HG03039 (cell line): Measurements from ENCODE around the gene ESPNL.

Experiments used
- ATAC-seq: cut with Tn5 transposase; IDR thresholded peaks from one replicate; pipeline ENCODE4 v1.9.1; 2021; ENCODE audit warnings: mild to moderate bottlenecking, moderate library complexity; ENCODE audit not compliant: unreplicated experiment

The ESPNL gene

DNA sequence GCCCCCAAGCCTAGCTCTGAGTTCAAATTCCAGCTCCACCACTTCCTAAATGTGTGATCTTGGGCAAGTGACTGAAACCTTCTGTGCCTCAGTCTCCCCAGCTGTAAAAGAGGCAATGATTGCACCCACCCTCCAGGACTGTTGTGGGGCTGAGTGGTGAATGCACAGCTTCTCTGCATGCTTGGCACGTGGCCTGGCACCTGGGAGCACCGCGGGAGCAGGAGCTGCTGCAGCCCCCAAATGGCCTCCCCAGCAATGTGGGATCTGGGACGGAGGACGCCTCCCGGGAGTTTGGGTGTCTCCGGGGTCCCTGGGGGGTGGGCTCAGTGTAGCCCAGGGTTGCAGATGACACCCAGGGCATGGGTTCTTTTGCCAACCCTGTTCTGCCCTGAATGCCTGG, 39.9 kb downstream of the ESPNL start:
- ATAC-seq = no peak

- no peak for ATAC-seq
Measured at GRCh38 chr2:238140721-238141540, 40.8 kb downstream of the ESPNL start.

GRCh38 chr2:238141541-238142318, 41.6 kb downstream of the ESPNL start:
- no peak for ATAC-seq

DNA sequence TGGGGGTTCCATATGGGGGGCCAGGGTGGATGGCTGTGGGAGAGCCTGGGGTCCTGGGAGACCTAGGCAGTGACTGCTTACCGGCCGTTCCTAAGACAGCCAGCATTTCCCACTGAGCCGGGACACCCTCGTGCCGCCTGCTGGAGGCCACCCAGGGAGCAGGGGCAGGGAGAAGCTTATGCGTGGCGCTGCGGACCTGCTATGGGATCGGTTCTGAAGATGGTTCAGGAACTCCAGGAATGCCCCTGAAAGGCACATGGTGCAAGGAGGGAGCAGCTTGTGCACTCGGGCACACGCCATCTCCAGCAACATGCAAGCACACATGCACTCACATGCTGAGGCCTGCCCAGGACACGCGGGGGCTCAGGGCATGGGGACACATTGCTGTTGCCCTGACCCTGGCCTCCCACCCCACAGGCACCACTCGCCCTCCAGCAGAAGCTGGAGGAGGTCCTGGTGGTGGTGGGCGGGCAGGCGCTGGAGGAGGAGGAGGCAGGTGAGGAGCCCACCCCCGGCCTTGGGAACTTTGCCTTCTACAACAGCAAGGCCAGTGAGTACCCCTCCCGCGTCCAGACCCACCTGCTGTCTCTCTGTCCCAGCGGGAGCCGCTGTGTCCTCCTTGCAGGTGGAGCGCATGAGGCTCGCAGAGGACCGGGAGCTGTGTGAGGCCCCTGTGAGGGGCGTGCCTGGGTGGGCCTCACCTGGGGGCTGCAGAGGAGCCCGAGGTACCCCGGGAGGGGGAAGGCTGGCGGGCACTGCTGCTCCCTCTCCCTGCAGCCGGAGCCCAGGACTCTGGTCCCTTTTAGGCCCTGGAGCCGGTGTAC, 42.5 kb downstream of the ESPNL start:
- ATAC-seq = no peak

- no peak for ATAC-seq
Measured at GRCh38 chr2:238143239-238143951, 43.3 kb downstream of the ESPNL start.

DNA sequence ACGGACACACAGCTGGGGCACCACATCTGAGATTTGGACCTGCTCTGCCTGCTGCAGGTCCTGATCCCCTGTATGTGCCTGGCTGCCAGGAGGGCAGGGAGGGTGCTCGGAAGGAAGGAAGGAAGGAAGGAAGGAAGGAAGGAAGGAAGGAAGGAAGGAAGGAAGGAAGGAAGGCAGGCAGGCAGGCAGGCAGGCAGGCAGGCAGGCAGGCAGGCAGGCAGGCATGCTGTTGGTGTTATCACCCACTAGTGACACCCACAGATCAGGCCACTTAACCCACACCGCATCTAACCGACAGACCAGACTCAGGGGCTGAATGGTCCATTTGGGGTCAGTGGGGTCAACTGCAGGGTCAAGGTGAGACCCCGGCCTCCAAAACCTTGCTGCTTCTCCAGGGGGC, 44.1 kb downstream of the ESPNL start:
- ATAC-seq = no peak

- ATAC-seq = no peak
Measured at GRCh38 chr2:238145046-238145445, 44.9 kb downstream of the ESPNL start.

GRCh38 chr2:238145851-238146250, 45.7 kb downstream of the ESPNL start:
- ATAC-seq = no peak

DNA sequence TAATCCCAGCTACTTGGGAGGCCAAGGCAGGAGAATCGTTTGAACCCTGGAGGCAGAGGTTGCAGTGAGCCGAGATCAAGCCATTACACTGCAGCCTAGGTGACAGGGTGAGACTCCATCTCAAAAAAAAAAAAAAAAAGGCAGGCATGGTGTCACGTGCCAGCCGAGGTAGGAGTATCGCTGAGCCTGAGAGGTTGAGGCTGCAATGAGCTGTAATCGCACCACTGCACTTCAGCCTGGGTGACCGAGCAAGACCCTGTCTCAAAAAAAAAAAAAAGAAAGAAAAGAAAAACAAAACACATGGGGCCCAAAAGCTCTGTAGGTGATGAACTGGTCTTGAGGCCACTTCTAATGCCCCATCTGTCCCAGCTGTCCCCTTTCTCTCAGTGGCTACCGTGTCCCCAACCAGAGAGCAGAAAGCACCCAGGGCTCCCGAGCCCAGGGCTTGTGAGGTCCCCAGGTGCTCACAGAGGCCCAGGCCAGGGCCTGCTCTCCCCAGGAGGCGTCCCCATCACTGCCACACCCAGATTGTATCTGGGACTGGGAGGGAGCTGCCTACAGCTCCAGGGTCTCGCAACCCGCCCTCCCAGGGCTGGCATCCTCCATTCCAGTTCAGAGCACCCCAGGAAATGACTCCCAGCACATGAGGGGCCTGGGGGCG, 46.9 kb downstream of the ESPNL start:
- no peak for ATAC-seq

GRCh38 chr2:238148981-238149380, 48.8 kb downstream of the ESPNL start:
- no peak for ATAC-seq

DNA sequence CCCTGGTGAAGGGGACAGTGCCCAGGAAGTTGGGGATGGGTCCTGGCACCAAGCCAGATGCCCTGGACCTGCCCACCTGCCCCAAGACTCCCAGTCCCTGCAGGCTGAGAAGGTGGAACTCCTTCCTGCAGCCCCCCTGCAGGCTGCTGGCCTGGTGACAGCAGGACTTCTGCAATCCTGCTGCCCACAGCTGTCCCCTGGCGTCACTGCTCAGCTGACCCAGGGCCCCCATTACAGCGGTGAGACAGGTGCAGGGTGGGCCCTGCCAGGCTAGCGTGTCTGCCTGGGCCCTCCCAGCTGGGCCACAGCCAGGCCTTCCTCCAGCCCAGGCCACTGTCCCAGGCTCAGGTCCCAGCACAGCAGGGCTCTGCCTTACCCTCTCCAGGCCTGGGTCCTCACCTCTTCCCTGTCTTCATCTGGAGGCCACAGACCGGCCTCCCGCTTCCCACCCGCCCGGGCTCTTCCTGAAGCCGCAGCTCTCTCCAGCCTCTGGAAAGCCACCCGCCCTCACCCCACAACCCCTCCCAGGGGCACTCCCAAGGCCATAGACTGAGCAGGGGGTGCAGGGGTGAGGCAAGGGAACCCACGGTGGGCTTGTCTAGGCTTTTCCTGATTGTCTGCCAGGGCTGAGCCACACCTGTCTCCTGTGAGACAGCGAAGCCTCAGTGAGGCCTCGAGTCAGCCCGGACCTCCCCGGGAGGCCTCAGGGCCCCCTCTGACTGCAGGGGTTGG, 49.9 kb downstream of the ESPNL start:
- ATAC-seq = no peak

DNA sequence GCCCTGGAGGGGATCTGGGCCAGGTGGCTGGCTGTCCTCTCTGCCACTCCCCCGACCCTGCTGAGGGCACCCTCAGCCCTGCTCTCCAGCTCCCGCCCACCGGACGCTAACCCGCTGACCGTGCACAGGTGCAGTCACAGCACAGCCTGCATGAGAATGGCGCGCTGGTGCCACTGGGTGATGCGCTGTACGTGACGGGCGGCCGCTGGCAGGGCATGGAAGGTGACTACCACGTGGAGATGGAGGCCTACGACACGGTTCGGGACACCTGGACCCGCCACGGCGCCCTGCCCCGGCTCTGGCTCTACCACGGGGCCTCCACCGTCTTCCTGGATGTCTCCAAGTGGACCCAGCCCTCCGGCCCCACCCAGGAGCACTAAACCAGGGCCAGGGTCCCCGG, 50.5 kb downstream of the ESPNL start:
- no peak for ATAC-seq

GRCh38 chr2:238151205-238151604, 51.1 kb downstream of the ESPNL start:
- no peak for ATAC-seq

GRCh38 chr2:238151628-238152235, 51.6 kb downstream of the ESPNL start:
- ATAC-seq = no peak

DNA sequence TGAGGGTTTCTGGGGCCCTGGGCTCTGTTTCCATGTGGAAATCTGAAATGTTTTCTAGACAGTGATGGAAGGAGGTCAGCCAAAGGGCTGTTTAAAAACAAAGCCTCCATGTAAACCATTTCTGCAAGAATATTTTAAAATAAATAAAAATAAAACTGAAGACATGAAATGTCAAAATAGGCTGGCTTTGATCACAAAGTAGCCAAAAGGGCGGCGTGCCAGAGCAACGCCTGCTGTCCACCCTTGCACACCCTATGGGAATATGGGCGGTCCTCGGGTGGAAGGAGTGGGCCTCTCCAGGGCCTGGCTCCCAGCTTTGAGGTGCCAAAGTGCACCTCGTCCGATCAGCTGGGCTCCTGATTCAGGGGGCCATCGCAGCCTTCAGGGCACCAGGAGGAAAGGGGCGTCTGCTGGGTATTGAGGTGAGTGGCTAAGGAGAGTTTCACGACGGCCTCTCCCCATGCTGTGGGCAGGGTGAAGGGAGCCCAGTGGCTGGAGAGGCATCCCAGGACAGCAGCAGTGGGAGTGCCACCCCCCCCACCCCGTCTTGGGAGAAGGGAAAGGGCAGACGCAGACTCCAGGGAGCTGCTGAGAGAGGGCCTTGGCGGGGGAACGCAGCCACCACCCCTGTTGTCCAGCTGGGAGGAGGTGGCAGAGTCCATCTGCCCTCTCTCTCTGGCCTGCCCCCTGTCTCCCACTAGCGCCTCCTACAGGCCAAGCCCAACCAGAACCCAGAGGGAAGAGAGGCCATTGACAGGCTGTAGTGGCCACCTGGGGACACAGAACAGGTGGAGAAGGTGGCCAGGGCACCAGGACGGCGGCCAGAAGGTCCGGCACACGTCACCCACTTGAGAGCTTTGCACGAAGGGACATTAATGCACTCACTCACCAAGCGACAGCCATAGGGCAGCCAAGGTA, 52.9 kb downstream of the ESPNL start:
- ATAC-seq = no peak

DNA sequence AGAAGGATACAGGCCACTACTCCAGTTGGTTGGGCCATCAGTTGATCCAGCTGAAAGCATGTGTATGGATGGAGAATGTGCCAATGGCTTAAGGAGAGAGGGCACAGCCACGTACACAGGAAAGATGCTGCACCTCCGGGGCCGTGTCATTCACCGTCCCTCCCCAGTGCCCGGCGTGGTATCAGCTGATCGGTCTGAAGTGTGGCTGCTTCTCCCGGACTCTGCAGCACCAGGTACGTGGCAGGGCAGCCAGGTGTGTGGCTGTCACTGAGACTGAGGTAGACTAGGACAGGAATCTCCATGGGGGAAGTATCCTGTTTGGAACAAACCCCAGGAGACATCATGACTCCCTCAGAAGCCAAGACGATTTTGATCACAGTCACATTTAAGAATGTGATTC, 54.4 kb downstream of the ESPNL start:
- ATAC-seq = no peak

GRCh38 chr2:238155051-238155760, 55.1 kb downstream of the ESPNL start:
- no peak for ATAC-seq
